Small intestine (tissue), 7 donors: ENCODE data around the gene ELMOD3. TPM values are rescaled to one million over a fixed set of nuclear protein-coding genes. Genes with fewer than 3 reads are reported as not detected.
A peak's percentile ranks its signal among the peaks of the same experiment; 100 is the strongest.

Experiments used
- DNase-seq, 2 donors: peaks; one replicate each; pipeline versions ENCODE4 v3.0.0 to v3.0.0-alpha.2; 2013
- FAIRE-seq: peaks from 2 replicates; lab custom pipeline; 2012; peaks lifted over from hg19 to GRCh38; lab: Jason Lieb, UNC
- H3K27ac ChIP-seq, 3 donors: one replicate each; pipeline ENCODE4 v1.5.1; 2013; ENCODE audit warnings: low read length in 2 of 3, mild to moderate bottlenecking in 2 of 3, control low read depth in 1 of 3, inconsistent platforms in 1 of 3, low read depth in 1 of 3, moderate library complexity in 1 of 3
- H3K27me3 ChIP-seq, 3 donors: one replicate each; pipeline ENCODE4 v1.6.1; 2013; ENCODE audit warnings: low read length in 3 of 3, inconsistent platforms in 1 of 3; ENCODE audit not compliant: control insufficient read depth in 3 of 3, insufficient read depth in 3 of 3
- H3K36me3 ChIP-seq, 3 donors: one replicate each; pipeline ENCODE4 v1.6.1; 2013; ENCODE audit warnings: low read length in 3 of 3, inconsistent platforms in 1 of 3, low read depth in 1 of 3, mild to moderate bottlenecking in 1 of 3, moderate library complexity in 1 of 3; ENCODE audit not compliant: control insufficient read depth in 3 of 3, insufficient read depth in 2 of 3
- H3K4me1 ChIP-seq, 3 donors: one replicate each; pipeline ENCODE4 v1.6.1; 2013; ENCODE audit warnings: low read length in 2 of 3, inconsistent platforms in 1 of 3, low read depth in 1 of 3, mild to moderate bottlenecking in 1 of 3, moderate library complexity in 1 of 3; ENCODE audit not compliant: control insufficient read depth in 3 of 3, insufficient read depth in 2 of 3
- H3K4me3 ChIP-seq, 3 donors: one replicate each; pipeline ENCODE4 v1.5.1; 2013; ENCODE audit warnings: low read length in 3 of 3, control low read depth in 1 of 3, inconsistent platforms in 1 of 3, low read depth in 1 of 3, mild to moderate bottlenecking in 1 of 3, moderate library complexity in 1 of 3
- H3K9me3 ChIP-seq, 2 donors: one replicate each; pipeline ENCODE4 v1.6.1; 2013; ENCODE audit warnings: low read depth in 1 of 2, low read length in 1 of 2; ENCODE audit not compliant: control insufficient read depth in 2 of 2, insufficient read depth in 1 of 2
- WGBS, 3 donors: extraction: QIAGEN DNeasy Blood & Tissue Kit; methylation state at CpG; one replicate each; pipeline ENCODE4 v1.1.7; 2013; 5-methylcytosine and 5-hydroxymethylcytosine counted together
- polyA plus RNA-seq, 4 donors: library from polyadenylated mRNA; stranded (reverse) in 3 of 4; unstranded in 1 of 4; fragments of 200-250 nt in 3 of 4; fragments of 120-200 nt in 1 of 4; gene quantifications; one replicate each; pipeline versions ENCODE4 v1.2.1 to v1.2.3, GENCODE V29; 2013
- donor health status: healthy with polysubstance abuse.
- donor health status: control.
- donor health status: control.
- donor health status: Bipolar disorder and iron deficiency.
- donor health status: healthy.

ELMOD3 gene
- polyA plus RNA-seq, 4 donors, result 16.1 to 36.9 (median 22.5) TPM

- Histone ChIP-seq H3K4me1 (peaks cover 5 to 23% (median 8%) of the 10 kb centered on the region in 3 donors), H3K27me3 (no peaks in the 10 kb centered on the region), H3K36me3 (no peaks in the 10 kb centered on the region), H3K4me3 (no peak overlapping the region), H3K9me3 (no peaks in the 10 kb centered on the region), H3K27ac (no peak overlapping the region)
- no peak for DNase-seq
- WGBS, 3 donors, result 80 to 96% (median 91%) methylated on average over 3 of the region's 3 CpGs
- FAIRE-seq, result no peak
Measured at GRCh38 chr2:85425588-85425987, 71.0 kb downstream of the ELMOD3 start.

- FAIRE-seq (no peak), DNase-seq (peak in 1 of 2 donors; percentile 53)
- no peak overlapping the region for H3K27ac ChIP-seq
Measured at GRCh38 chr2:85427300-85427835, 72.8 kb downstream of the ELMOD3 start.

DNA sequence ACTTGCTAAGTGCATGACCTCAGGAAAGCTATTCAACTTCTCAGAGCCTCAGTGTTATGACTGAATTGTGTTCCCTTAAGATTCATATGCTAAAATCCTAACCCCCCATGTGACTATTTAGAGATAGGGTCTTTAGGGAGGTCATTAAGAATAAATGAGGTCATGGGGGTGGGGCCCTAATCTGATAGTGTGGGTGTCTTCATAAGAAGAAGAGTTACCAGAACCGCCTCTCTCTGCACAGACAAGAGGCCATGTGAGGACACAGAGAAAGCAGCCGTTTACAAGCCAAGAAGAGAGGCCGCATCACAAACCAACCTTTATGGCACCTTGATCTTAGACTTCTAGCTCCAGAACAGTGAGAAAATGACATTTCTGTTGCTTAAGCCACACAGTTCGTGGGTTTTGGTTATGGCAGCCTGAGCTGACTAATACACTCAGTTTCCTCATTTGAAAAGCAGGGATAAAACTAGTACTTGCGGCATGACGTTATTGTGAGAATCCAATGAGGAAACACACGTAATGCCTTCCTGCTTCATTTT, 73.8 kb downstream of the ELMOD3 start:
- no peak for FAIRE-seq

More at GRCh38 chr2:85427300-85427835, 72.8 kb downstream of the ELMOD3 start:
- 34 to 60% (median 39%) methylated on average over 3 of the region's 3 CpGs for WGBS, 3 donors
- H3K27me3 ChIP-seq, result no peaks in the 10 kb centered on the region
- H3K4me1 ChIP-seq, result peaks cover 0 to 6% (median 3%) of the 10 kb centered on the region in 3 donors
- no peaks in the 10 kb centered on the region for H3K9me3 ChIP-seq
- H3K36me3 ChIP-seq, result no peaks in the 10 kb centered on the region
- no peak overlapping the region for H3K4me3 ChIP-seq

GRCh38 chr2:85429213-85429923, 74.8 kb downstream of the ELMOD3 start:
- Histone ChIP-seq H3K4me3 (no peak overlapping the region), H3K36me3 (no peaks in the 10 kb centered on the region), H3K9me3 (no peaks in the 10 kb centered on the region), H3K27me3 (no peaks in the 10 kb centered on the region), H3K4me1 (peaks cover 0 to 11% (median 3%) of the 10 kb centered on the region in 3 donors), H3K27ac (no peak overlapping the region)
- FAIRE-seq (no peak), DNase-seq (no peak)
- WGBS, 3 donors, result 75 to 87% (median 82%) methylated on average over 12 of the region's 12 CpGs

More for the DNA sequence above, 73.8 kb downstream of the ELMOD3 start:
- H3K27ac ChIP-seq, result peak overlapping the region in 1 of 3 donors; percentile 42
- DNase-seq, result no peak
- H3K4me3 ChIP-seq, result no peak overlapping the region
- H3K4me1 ChIP-seq, result peaks cover 0 to 3% (median 3%) of the 10 kb centered on the region in 3 donors
- 56 to 62% (median 57%) methylated on average over 7 of the region's 7 CpGs for WGBS, 3 donors
- no peaks in the 10 kb centered on the region for H3K36me3 ChIP-seq
- H3K27me3 ChIP-seq, result no peaks in the 10 kb centered on the region
- H3K9me3 ChIP-seq, result no peaks in the 10 kb centered on the region

- H3K27me3 ChIP-seq, result no peaks in the 10 kb centered on the region
- no peak overlapping the region for H3K27ac ChIP-seq
- H3K9me3 ChIP-seq, result no peaks in the 10 kb centered on the region
- DNase-seq (no peak), FAIRE-seq (no peak)
- H3K4me1 ChIP-seq, result peaks cover 0 to 11% (median 3%) of the 10 kb centered on the region in 3 donors
- H3K36me3 ChIP-seq, result no peaks in the 10 kb centered on the region
- no peak overlapping the region for H3K4me3 ChIP-seq
- WGBS, 3 donors, result 86 to 93% (median 92%) methylated on average over 2 of the region's 2 CpGs
Measured at GRCh38 chr2:85429924-85430289, 75.3 kb downstream of the ELMOD3 start.

- peak overlapping the region in 1 of 3 donors; percentile 38 for H3K27ac ChIP-seq
- no peak for DNase-seq
Measured at GRCh38 chr2:85430752-85431569, 76.4 kb downstream of the ELMOD3 start.

DNA sequence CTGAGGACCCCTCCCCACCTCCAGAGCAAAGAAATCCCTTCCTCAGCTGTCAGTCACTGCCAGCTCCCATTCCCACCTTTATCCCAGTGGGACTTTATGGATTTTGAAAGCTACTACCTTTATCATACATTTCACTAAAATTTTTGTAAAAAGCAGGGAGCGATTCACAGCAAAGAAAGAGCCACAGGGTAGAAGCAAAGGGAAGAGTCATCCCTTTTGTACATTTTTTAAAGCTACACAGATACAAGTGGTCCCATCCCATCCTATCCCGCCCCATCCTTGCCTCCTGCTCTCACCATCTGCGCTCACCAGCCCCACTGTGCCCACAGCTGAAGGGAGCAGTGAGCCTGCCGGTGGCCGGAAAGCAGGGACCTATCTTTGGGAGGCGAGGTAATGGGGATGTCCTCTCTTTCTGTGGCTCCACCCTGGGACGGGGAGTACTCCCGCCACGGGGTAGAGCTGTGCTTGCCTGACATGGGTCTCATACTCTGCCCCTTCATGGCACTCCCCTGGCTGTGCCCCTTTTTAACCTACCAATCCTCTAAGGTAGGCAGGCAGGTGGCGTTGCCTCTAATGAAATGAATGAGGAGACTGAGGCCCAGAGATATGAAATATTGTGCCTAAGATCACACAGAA, 77.1 kb downstream of the ELMOD3 start:
- no peak overlapping the region for H3K4me3 ChIP-seq

More at GRCh38 chr2:85430752-85431569, 76.4 kb downstream of the ELMOD3 start:
- no peaks in the 10 kb centered on the region for H3K9me3 ChIP-seq
- H3K4me1 ChIP-seq, result peaks cover 0 to 20% (median 3%) of the 10 kb centered on the region in 3 donors
- H3K36me3 ChIP-seq, result no peaks in the 10 kb centered on the region
- WGBS, 3 donors, result 72 to 88% (median 77%) methylated on average over 14 to 16 of the region's 16 CpGs
- no peak for FAIRE-seq
- H3K27me3 ChIP-seq, result no peaks in the 10 kb centered on the region
- no peak overlapping the region for H3K4me3 ChIP-seq

More for the DNA sequence above, 77.1 kb downstream of the ELMOD3 start:
- DNase-seq (no peak), FAIRE-seq (no peak)
- peaks cover 0 to 26% (median 3%) of the 10 kb centered on the region in 3 donors for H3K4me1 ChIP-seq
- no peaks in the 10 kb centered on the region for H3K9me3 ChIP-seq
- no peaks in the 10 kb centered on the region for H3K27me3 ChIP-seq
- 87 to 91% (median 88%) methylated on average over 10 of the region's 10 CpGs for WGBS, 3 donors
- H3K36me3 ChIP-seq, result no peaks in the 10 kb centered on the region
- H3K27ac ChIP-seq, result peak overlapping the region in 1 of 3 donors; percentile 11
